Endodermal cell (in vitro differentiated cells): ENCODE data around the gene SFMBT2. TPM values are rescaled to one million over a fixed set of nuclear protein-coding genes. Genes with fewer than 3 reads are reported as not detected.
"Not testable (repeated sequence)": the region's sequence is repeated elsewhere in the genome, so short reads cannot be mapped to it uniquely, and the experiment has no call there.

ENCODE experiments used
- DNase-seq: peaks from one replicate; pipeline ENCODE4 v3.0.0-alpha.2; 2017
- H3K27ac ChIP-seq: 2 replicates; pipeline ENCODE4 v1.5.1; 2013; ENCODE audit warnings: mild to moderate bottlenecking, low read depth, low read length, moderate library complexity
- H3K27me3 ChIP-seq: 2 replicates; pipeline ENCODE4 v1.6.1; 2013; ENCODE audit warnings: mild to moderate bottlenecking, low read length, moderate library complexity; ENCODE audit not compliant: insufficient read depth, control insufficient read depth, poor library complexity, severe bottlenecking
- H3K36me3 ChIP-seq: 2 replicates; pipeline ENCODE4 v1.7.0; 2013; ENCODE audit warnings: mild to moderate bottlenecking, low read length, moderate library complexity; ENCODE audit not compliant: control insufficient read depth, insufficient read depth
- H3K4me1 ChIP-seq: one replicate; pipeline ENCODE4 v1.7.0; 2013; ENCODE audit warnings: low read length; ENCODE audit not compliant: control insufficient read depth, insufficient read depth
- H3K4me3 ChIP-seq: 2 replicates; pipeline ENCODE4 v1.5.1; 2013; ENCODE audit warnings: mild to moderate bottlenecking, low read length, moderate library complexity
- H3K9ac ChIP-seq: 2 replicates; pipeline ENCODE4 v1.6.1; 2013; ENCODE audit warnings: mild to moderate bottlenecking, low read length, moderate library complexity; ENCODE audit not compliant: poor library complexity, severe bottlenecking; ENCODE audit errors: extremely low read depth
- H3K9me3 ChIP-seq: 2 replicates; pipeline ENCODE4 v1.6.1; 2013; ENCODE audit warnings: mild to moderate bottlenecking, low read length, moderate library complexity; ENCODE audit not compliant: control insufficient read depth
- H3K27ac Mint-ChIP-seq: 2 replicates; pipeline ENCODE4 v1.8.0; 2020; ENCODE audit warnings: mixed read lengths
- H3K27me3 Mint-ChIP-seq: 2 replicates; pipeline ENCODE4 v1.8.0; 2021; ENCODE audit warnings: mild to moderate bottlenecking, mixed read lengths; ENCODE audit not compliant: insufficient read depth
- H3K36me3 Mint-ChIP-seq: 2 replicates; pipeline ENCODE4 v1.8.0; 2020; ENCODE audit warnings: low read depth, mixed read lengths
- H3K4me1 Mint-ChIP-seq: 2 replicates; pipeline ENCODE4 v1.8.0; 2020; ENCODE audit warnings: mixed read lengths
- H3K4me3 Mint-ChIP-seq: 2 replicates; pipeline ENCODE4 v1.8.0; 2020; ENCODE audit warnings: mild to moderate bottlenecking, moderate library complexity, mixed read lengths
- H3K9me3 Mint-ChIP-seq: 2 replicates; pipeline ENCODE4 v1.8.0; 2020; ENCODE audit warnings: mild to moderate bottlenecking, mixed read lengths
- WGBS, 2 experiments: methylation state at CpG; one replicate each; pipeline versions ENCODE4 v1.1.5 to v1.1.7; 2013; ENCODE audit warnings: missing lambda C conversion rate in 2 of 2, mixed read lengths in 1 of 2; ENCODE audit not compliant: insufficient coverage in 1 of 2, insufficient read length in 1 of 2; 5-methylcytosine and 5-hydroxymethylcytosine counted together
- total RNA-seq, 2 donors: library from RNA; stranded (reverse); fragmentation: NEBNext Ultra II Directional in 1 of 2; extraction: Animal tissue kit (Norgen Biotek cat#: 25700) in 1 of 2; gene quantifications; 2 replicates in 1 of 2; 3 replicates in 1 of 2; pipeline ENCODE4 v1.2.1, GENCODE V29; 2021
- TF ChIP-seq, protein P1 (sequence below): fragments of 200-600 bp; sonication (generic); conservative IDR thresholded peaks from 2 replicates; pipeline ENCODE4 v1.5.0; 2021; ENCODE audit warnings: antibody characterized with exemption, mild to moderate bottlenecking

Gene SFMBT2
- total RNA-seq, 2 donors from 2014 or later: 3.9 to 5.3 TPM

DNA sequence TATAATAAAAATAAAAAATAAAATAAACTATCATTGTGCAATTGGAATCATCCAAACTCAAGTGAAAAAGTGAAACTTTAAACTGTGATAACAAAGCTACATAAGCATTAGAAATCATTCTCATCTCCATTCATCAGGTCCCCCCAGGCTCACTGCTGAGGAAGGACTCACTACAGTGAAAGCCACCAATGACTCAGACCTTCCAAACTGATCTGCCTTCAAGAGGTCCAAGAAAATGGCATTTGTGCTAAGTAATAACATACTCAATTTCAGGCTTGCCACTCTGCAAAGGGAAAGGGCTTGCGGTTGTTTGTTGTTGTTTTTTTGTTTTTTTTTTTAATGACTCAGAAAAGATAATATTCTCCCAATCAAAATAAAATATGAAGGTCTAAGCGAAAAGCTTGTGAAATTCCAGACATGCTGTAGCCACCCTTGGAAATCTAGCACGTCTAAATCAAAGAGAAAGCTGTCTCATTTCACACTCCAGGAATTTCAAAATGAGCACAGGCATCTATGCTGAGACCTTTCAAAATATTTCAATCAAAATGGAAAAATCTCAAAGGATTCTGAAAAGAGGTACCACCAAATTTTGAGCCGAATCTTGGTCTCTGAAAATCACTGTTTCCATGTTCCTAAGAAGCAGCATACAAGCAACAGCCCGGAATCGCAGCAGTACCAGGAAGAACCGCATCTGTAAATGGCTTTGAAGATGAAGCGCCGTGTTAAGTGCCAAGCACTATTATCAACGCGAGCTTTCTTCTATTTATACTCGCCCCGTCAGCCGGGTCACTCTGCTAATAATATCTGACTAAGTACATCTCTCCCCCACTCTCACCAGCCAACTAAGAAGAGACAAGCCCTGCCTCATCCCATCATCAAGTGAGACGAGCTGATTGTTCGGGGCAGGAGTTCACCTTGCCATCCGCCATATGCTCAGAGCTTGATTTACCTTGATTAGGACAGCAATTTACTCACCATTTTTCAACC, 13.5 kb downstream of the SFMBT2 start:
- Mint-ChIP-seq H3K27me3 (no peaks in the 10 kb centered on the region), H3K4me3 (no peak overlapping the region), H3K9me3 (no peaks in the 10 kb centered on the region), H3K4me1 (peaks cover 10% of the 10 kb centered on the region), H3K27ac (no peak overlapping the region), H3K36me3 (no peaks in the 10 kb centered on the region)
- no peak overlapping the region for H3K27ac ChIP-seq
- H3K9ac ChIP-seq: no peak overlapping the region
- TF ChIP-seq, protein P1, sequence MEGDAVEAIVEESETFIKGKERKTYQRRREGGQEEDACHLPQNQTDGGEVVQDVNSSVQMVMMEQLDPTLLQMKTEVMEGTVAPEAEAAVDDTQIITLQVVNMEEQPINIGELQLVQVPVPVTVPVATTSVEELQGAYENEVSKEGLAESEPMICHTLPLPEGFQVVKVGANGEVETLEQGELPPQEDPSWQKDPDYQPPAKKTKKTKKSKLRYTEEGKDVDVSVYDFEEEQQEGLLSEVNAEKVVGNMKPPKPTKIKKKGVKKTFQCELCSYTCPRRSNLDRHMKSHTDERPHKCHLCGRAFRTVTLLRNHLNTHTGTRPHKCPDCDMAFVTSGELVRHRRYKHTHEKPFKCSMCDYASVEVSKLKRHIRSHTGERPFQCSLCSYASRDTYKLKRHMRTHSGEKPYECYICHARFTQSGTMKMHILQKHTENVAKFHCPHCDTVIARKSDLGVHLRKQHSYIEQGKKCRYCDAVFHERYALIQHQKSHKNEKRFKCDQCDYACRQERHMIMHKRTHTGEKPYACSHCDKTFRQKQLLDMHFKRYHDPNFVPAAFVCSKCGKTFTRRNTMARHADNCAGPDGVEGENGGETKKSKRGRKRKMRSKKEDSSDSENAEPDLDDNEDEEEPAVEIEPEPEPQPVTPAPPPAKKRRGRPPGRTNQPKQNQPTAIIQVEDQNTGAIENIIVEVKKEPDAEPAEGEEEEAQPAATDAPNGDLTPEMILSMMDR: no peak
- H3K4me3 ChIP-seq: no peak overlapping the region
- H3K36me3 ChIP-seq: no peaks in the 10 kb centered on the region
- no peak for DNase-seq
- H3K9me3 ChIP-seq: no peaks in the 10 kb centered on the region
- H3K4me1 ChIP-seq: no peaks in the 10 kb centered on the region
- H3K27me3 ChIP-seq: no peaks in the 10 kb centered on the region
- WGBS, 2 experiments: 94 to 95% methylated on average over 16 of the region's 17 CpGs

DNA sequence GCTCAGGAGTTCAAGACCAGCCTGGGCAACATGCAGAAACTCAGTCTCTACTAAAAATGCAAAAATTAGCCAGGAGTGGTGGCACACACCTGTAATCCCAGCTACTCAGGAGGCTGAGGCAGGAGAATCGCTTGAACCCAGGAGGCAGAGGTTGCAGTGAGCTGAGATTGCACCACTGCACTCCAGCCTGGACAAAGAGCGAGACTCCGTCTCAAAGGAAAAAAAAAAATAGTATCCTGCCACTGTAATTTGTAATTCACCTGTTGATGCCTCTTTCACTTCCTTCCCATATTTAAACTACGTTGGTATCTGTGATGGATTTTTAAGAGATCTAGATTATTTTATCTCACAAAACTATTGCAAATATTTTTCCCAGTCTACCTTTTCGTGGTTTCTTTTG, 18.5 kb downstream of the SFMBT2 start:
- not testable (repeated sequence) for DNase-seq, H3K9ac ChIP-seq, H3K27ac Mint-ChIP-seq, H3K27ac ChIP-seq, H3K4me1 Mint-ChIP-seq, H3K27me3 ChIP-seq, H3K9me3 ChIP-seq, H3K36me3 Mint-ChIP-seq, H3K4me3 Mint-ChIP-seq, H3K9me3 Mint-ChIP-seq, H3K4me1 ChIP-seq, H3K36me3 ChIP-seq, H3K27me3 Mint-ChIP-seq, H3K4me3 ChIP-seq
- 93 to 100% methylated on average over 1 to 5 of the region's 5 CpGs for WGBS, 2 experiments

DNA sequence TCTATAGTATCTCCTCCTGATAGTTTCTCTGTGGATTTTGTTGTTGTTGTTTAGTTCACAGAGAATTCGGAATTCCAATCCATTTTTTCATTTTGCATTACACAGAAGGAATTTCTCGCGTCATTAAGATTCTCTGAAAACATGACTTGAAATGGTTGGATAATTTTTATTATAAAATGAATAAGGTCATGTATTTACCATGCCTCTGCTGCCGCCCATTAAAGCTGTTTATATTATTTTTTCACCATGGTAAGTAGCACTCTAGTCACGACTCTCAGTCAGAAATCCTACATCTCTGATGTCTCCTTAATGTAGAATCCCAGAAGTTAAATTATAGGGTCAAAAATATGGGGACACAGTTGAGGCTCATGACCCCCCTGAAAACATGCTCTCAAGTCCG, 19.1 kb downstream of the SFMBT2 start:
- H3K9ac ChIP-seq: no peak overlapping the region
- Mint-ChIP-seq H3K4me1 (peaks cover 2% of the 10 kb centered on the region), H3K27ac (no peak overlapping the region), H3K4me3 (no peak overlapping the region), H3K36me3 (no peaks in the 10 kb centered on the region), H3K27me3 (no peaks in the 10 kb centered on the region), H3K9me3 (no peaks in the 10 kb centered on the region)
- TF ChIP-seq, protein P1: no peak
- no peak overlapping the region for H3K27ac ChIP-seq
- WGBS, 2 experiments: 98 to 100% methylated on average over 1 to 5 of the region's 6 CpGs
- H3K36me3 ChIP-seq: no peaks in the 10 kb centered on the region
- DNase-seq: no peak
- H3K4me3 ChIP-seq: no peak overlapping the region
- H3K27me3 ChIP-seq: no peaks in the 10 kb centered on the region
- no peaks in the 10 kb centered on the region for H3K9me3 ChIP-seq
- H3K4me1 ChIP-seq: no peaks in the 10 kb centered on the region

DNA sequence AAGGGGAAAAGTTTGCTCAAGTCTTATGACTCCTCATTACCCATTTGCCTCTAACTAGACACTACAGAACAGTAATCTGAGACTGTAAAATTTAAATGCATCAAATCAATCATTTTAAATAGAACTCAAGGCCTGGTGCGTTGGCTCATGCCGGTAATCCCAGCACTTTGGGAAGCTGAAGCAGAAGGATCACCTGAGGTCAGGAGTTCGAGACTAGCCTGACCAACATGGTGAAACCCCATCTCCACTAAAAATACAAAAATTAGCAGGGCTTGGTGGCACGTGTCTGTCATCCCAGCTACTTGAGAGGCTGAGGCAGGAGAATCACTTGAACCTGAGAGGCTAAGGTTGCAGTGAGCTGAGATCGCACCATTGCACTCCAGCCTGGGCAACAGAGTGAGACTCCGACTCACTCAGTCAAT, 20.1 kb downstream of the SFMBT2 start:
- WGBS, 2 experiments: 92 to 96% methylated on average over 4 to 6 of the region's 6 CpGs
- not testable (repeated sequence) for H3K4me1 Mint-ChIP-seq, H3K9me3 Mint-ChIP-seq, H3K36me3 Mint-ChIP-seq, H3K27me3 ChIP-seq, H3K9ac ChIP-seq, H3K9me3 ChIP-seq, H3K36me3 ChIP-seq, H3K4me3 Mint-ChIP-seq, H3K4me3 ChIP-seq, DNase-seq, H3K27ac ChIP-seq, H3K27me3 Mint-ChIP-seq, H3K27ac Mint-ChIP-seq, H3K4me1 ChIP-seq
